Upper lobe of left lung (tissue), 4 donors: ENCODE data around the gene FCGR1A.
"Not testable (repeated sequence)": the region's sequence is repeated elsewhere in the genome, so short reads cannot be mapped to it uniquely, and the experiment has no call there.

Experiments
- EP300 ChIP-seq, 4 donors: sonication (generic); formaldehyde crosslinking; IDR thresholded peaks; one replicate each; pipeline ENCODE4 v1.5.1; 2017; ENCODE audit warnings: antibody characterized with exemption in 4 of 4, control low read depth in 2 of 4
- POLR2AphosphoS5 ChIP-seq, 2 donors: sonication (generic); formaldehyde crosslinking; IDR thresholded peaks; one replicate each; pipeline ENCODE4 v1.5.1; 2017; ENCODE audit warnings: antibody characterized with exemption in 2 of 2
- TF ChIP-seq, protein P1 (sequence below), 6 experiments: fragments of 450-650 bp in 4 of 6; fragments of 200-600 bp in 2 of 6; sonication (generic) in 2 of 6; IDR thresholded peaks; one replicate each; pipeline ENCODE4 v1.5.1; 2016 to 2019; ENCODE audit warnings: antibody characterized with exemption in 6 of 6

DNA sequence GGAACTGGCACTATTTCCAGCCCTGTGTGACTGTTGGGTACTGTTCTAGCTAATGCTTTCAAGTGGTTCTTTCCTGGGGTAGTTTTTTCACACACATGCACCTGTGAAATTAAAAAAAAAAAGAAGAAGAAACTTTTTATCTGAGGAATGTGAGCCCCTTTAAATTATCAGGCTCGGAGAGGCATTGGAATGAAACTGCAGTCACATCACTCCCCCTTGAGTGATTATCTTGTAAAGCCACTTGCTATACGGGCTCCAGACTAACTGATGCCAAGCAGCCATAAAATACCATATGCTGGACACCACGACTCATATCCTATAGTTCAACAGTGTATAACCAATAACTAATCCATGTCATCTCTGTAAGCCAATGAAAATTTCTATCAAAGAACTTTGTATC lies 5.4 kb upstream of the FCGR1A start:
- not testable (repeated sequence) for TF ChIP-seq EP300, POLR2AphosphoS5 (IDR thresholded peaks at IDR 0.05)
- TF ChIP-seq, protein P1, sequence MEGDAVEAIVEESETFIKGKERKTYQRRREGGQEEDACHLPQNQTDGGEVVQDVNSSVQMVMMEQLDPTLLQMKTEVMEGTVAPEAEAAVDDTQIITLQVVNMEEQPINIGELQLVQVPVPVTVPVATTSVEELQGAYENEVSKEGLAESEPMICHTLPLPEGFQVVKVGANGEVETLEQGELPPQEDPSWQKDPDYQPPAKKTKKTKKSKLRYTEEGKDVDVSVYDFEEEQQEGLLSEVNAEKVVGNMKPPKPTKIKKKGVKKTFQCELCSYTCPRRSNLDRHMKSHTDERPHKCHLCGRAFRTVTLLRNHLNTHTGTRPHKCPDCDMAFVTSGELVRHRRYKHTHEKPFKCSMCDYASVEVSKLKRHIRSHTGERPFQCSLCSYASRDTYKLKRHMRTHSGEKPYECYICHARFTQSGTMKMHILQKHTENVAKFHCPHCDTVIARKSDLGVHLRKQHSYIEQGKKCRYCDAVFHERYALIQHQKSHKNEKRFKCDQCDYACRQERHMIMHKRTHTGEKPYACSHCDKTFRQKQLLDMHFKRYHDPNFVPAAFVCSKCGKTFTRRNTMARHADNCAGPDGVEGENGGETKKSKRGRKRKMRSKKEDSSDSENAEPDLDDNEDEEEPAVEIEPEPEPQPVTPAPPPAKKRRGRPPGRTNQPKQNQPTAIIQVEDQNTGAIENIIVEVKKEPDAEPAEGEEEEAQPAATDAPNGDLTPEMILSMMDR (IDR thresholded peaks at IDR 0.05): not testable (repeated sequence)
